NCI-H2227 (cell line): ENCODE results near the gene TMEM176B.

Source experiments
- DNase-seq: peaks from one replicate; lab custom pipeline; 2025; ENCODE audit not compliant: unreplicated experiment; lab: John Stamatoyannopoulos, UW

The TMEM176B gene

GRCh38 chr7:150799741-150800580 lies at the start of gene TMEM176B:
TMEM176B (minus strand) TSS chr7:150800364; CDS start chr7:150796569, 3,795 bp downstream.
- peak; percentile 53 for DNase-seq

- no peak for DNase-seq
These were observed 49.1 kb upstream of the TMEM176B start for GRCh38 chr7:150849204-150849775.

GRCh38 chr7:150848561-150849115 lies 48.5 kb upstream of the TMEM176B start:
- DNase-seq, result no peak

- no peak for DNase-seq
These were observed 47.9 kb upstream of the TMEM176B start for GRCh38 chr7:150848111-150848510.

- DNase-seq, result no peak
These were observed 47.4 kb upstream of the TMEM176B start for GRCh38 chr7:150847536-150847935.

- DNase-seq, result no peak
These were observed 46.3 kb upstream of the TMEM176B start for GRCh38 chr7:150846291-150847115.

- no peak for DNase-seq
These were observed 45.3 kb upstream of the TMEM176B start for GRCh38 chr7:150845421-150845861.

GRCh38 chr7:150842716-150843115 lies 42.6 kb upstream of the TMEM176B start:
- no peak for DNase-seq

GRCh38 chr7:150842018-150842417 lies 41.9 kb upstream of the TMEM176B start:
- DNase-seq, result no peak

- no peak for DNase-seq
These were observed 38.9 kb upstream of the TMEM176B start for GRCh38 chr7:150838965-150839650.

GRCh38 chr7:150835702-150836280 lies 35.6 kb upstream of the TMEM176B start:
- DNase-seq, result no peak

GRCh38 chr7:150835019-150835418 lies 34.9 kb upstream of the TMEM176B start:
- no peak for DNase-seq

GRCh38 chr7:150831851-150832250 lies 31.7 kb upstream of the TMEM176B start:
- no peak for DNase-seq

GRCh38 chr7:150830937-150831336 lies 30.8 kb upstream of the TMEM176B start:
- no peak for DNase-seq

- no peak for DNase-seq
These were observed 29.3 kb upstream of the TMEM176B start for GRCh38 chr7:150829426-150829825.

- DNase-seq, result no peak
These were observed 28.2 kb upstream of the TMEM176B start for GRCh38 chr7:150828384-150828783.

- no peak for DNase-seq
These were observed 26.1 kb upstream of the TMEM176B start for GRCh38 chr7:150826061-150826849.

GRCh38 chr7:150824379-150825177 lies 24.4 kb upstream of the TMEM176B start:
- DNase-seq, result no peak
